ENCODE data around the gene OR52I1.

DNA sequence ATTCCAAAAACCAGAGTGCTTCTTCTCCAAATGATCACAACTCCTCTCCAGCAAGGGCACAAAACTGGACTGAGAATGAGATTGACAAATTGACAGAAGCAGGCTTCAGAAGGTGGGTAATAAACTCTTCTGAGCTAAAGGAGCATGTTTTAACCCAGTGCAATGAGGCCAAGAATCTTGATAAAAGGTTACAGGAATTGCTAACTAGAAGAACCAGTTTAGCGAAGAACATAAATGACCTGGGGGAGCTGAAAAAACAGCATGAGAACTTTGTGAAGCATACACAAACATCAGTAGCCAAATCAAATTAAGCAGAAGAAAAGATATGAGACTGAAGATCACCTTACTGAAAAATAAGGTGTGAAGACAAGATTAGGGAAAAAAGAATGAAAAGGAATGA, 33.4 kb upstream of the OR52I1 start:
- TF ChIP-seq, protein P1, sequence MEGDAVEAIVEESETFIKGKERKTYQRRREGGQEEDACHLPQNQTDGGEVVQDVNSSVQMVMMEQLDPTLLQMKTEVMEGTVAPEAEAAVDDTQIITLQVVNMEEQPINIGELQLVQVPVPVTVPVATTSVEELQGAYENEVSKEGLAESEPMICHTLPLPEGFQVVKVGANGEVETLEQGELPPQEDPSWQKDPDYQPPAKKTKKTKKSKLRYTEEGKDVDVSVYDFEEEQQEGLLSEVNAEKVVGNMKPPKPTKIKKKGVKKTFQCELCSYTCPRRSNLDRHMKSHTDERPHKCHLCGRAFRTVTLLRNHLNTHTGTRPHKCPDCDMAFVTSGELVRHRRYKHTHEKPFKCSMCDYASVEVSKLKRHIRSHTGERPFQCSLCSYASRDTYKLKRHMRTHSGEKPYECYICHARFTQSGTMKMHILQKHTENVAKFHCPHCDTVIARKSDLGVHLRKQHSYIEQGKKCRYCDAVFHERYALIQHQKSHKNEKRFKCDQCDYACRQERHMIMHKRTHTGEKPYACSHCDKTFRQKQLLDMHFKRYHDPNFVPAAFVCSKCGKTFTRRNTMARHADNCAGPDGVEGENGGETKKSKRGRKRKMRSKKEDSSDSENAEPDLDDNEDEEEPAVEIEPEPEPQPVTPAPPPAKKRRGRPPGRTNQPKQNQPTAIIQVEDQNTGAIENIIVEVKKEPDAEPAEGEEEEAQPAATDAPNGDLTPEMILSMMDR (IDR thresholded peaks at IDR 0.05; ENCODE audit: insufficient read depth, low read length), result no peak
- TF ChIP-seq SPI1 (IDR thresholded peaks at IDR 0.05; ENCODE audit: borderline replicate concordance, low read depth), result no peak
- TF ChIP-seq, protein P2, sequence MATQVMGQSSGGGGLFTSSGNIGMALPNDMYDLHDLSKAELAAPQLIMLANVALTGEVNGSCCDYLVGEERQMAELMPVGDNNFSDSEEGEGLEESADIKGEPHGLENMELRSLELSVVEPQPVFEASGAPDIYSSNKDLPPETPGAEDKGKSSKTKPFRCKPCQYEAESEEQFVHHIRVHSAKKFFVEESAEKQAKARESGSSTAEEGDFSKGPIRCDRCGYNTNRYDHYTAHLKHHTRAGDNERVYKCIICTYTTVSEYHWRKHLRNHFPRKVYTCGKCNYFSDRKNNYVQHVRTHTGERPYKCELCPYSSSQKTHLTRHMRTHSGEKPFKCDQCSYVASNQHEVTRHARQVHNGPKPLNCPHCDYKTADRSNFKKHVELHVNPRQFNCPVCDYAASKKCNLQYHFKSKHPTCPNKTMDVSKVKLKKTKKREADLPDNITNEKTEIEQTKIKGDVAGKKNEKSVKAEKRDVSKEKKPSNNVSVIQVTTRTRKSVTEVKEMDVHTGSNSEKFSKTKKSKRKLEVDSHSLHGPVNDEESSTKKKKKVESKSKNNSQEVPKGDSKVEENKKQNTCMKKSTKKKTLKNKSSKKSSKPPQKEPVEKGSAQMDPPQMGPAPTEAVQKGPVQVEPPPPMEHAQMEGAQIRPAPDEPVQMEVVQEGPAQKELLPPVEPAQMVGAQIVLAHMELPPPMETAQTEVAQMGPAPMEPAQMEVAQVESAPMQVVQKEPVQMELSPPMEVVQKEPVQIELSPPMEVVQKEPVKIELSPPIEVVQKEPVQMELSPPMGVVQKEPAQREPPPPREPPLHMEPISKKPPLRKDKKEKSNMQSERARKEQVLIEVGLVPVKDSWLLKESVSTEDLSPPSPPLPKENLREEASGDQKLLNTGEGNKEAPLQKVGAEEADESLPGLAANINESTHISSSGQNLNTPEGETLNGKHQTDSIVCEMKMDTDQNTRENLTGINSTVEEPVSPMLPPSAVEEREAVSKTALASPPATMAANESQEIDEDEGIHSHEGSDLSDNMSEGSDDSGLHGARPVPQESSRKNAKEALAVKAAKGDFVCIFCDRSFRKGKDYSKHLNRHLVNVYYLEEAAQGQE (IDR thresholded peaks at IDR 0.05; ENCODE audit: insufficient replicate concordance, low read depth), result no peak
- TF ChIP-seq POLR2AphosphoS5 (IDR thresholded peaks at IDR 0.05; ENCODE audit: low read depth), result no peak
- TF ChIP-seq GABPA (IDR thresholded peaks at IDR 0.05; ENCODE audit: low read depth), result no peak
